SK-MEL-5 (cell line): ENCODE data around the gene DNAJA4. TPM values are rescaled to one million over a fixed set of nuclear protein-coding genes. Genes with fewer than 3 reads are reported as not detected.

ENCODE experiments used
- DNase-seq: peaks from one replicate; pipeline ENCODE4 v3.0.0-alpha.2; 2016; ENCODE audit warnings: low read depth, low spot score
- in situ Hi-C: cut with HindIII; loops from 2 replicates; pipeline ENCODE4 v1.10.0; 2016; ENCODE audit warnings: low sequenced_read_pairs, high pct_unique_total_duplicates, low pct_unique_long_range_greater_than_20kb
- small RNA-seq, 2 experiments: library from RNA; depleted of rRNA; stranded (forward); fragments of <200 nt; gene quantifications; one replicate each; pipeline ENCODE3, GENCODE V24; 2014
- total RNA-seq: library from RNA; depleted of rRNA; stranded (reverse); fragments of >200 nt; shearing (Covaris generic); gene quantifications from 2 replicates; pipeline ENCODE4 v1.2.3, GENCODE V29; 2014; rRNA removed

The DNAJA4 gene
- total RNA-seq, 1 experiment from 2014 or later, result 8.5 TPM

- no peak for DNase-seq
- in situ Hi-C loops, result no loop called here
Measured at GRCh38 chr15:78321041-78321570, 56.7 kb downstream of the DNAJA4 start.

GRCh38 chr15:78321786-78322185 is 57.4 kb downstream of the DNAJA4 start:
- in situ Hi-C loops, result no loop called here
- DNase-seq, result no peak

DNA sequence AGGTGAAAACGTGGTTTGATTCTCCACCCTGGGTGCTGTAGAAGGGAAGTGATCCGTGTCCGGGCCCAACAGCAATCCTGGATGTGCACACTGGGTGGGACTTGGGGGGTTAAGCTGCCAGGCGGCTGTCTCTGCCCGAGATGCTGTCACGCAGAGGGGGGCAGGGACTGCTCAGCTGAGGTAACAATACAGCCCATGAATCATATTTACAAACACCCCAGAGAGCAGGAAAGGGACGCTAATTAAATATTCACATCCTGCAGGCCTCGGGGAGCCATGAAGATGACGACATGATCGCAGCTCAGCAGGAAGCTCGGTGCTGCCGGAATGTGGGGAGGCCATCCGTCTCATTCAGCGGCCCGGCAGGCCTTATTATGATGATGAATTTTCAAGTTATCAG is 57.9 kb downstream of the DNAJA4 start:
- in situ Hi-C loops, result no loop called here
- DNase-seq, result no peak

DNA sequence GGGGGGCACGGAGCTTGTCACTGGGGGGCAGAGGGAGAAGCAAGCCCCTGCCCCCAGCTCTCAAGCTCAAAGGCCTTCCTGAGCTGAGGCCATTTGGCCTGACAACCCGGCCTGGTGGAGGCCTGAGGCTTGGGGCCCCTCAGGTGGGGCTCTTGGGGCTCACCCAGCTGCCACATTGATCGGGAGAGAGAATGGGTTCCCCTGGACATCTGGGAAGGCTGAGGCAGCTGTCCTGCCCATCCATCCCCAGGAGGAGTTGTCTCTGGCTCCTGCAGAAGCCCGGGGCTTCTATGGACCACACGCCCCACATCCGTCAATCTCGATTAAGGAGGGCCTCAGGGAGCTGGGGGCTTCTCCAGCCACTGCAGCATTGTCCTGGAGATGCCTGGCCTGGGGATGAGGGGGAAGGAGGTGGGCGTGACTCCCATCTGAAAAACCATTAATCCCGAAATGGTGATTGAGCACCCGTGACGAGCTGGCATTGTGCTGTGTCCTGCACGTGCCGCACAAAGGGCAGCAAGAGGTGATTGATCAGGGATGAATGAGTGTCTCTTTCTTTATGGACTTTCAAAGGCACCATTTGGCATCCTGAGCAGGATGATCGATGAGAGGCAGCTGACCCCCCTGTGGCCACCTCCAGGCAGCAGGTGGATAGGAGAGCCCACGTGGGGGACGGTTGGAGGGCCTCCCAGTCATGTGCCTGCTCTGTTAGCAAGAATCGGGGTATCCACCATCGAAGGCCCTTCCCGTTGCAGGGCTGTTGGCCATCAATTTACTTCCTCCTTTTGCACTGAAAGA is 58.6 kb downstream of the DNAJA4 start:
- in situ Hi-C loops, result no loop called here
- no peak for DNase-seq

DNA sequence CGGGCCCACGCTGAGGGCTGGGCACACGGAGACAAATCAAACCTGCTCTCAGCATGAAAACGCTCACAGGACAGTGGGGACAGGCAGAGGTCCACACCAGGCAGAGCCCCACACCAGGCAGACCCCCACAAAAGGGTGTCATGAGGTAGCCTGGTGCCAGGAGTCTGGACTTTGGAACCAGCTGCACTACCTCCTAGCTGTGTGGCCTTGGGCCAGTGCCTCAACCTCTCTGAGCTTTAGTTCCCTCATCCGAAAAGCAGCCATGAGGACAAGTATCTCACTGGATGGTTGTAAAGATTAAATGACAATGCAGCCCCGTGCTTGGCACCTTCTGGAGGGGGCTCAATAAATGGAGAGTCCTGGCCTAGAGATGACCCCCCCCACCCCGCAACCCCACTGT is 59.3 kb downstream of the DNAJA4 start:
- no peak for DNase-seq
- in situ Hi-C loops, result no loop called here

DNA sequence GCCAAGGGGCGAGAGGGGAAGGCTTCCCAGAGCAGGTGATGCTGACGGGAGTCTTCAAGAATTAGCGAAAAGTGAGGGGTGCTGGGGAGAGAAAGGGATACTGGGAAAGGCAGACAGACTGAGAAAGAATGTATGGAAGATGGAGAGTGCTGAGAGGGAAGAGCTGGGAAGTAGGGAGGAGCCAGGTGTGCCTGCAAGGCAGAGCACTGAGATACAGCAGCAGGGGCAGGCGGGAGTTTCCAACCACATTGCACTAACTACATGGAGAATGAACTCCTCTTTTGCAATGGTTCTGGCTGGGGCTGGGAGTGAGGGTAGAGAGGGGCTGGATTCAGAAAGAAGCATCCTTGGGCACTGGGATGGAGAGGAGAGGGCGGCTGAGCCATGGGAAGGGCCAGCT is 59.8 kb downstream of the DNAJA4 start:
- DNase-seq, result no peak

GRCh38 chr15:78325092-78325843 is 60.9 kb downstream of the DNAJA4 start:
- in situ Hi-C loops, result no loop called here
- no peak for DNase-seq

More for the DNA sequence above, 59.8 kb downstream of the DNAJA4 start:
- in situ Hi-C loops, result no loop called here

- in situ Hi-C loops, result no loop called here
- DNase-seq, result no peak
Measured at GRCh38 chr15:78327466-78327865, 63.1 kb downstream of the DNAJA4 start.

- in situ Hi-C loops, result no loop called here
- no peak for DNase-seq
Measured at GRCh38 chr15:78329625-78330024, 65.3 kb downstream of the DNAJA4 start.

Small RNAs within 50 kb of the gene (small RNA-seq; reads per million reads assigned to genes)
- 0 to 0.02 reads per million in 2 experiments for gene AC090607.5

Other genes starting within 250 kb of the DNAJA4 start
- gene TBC1D2B, start 186.9 kb upstream of the DNAJA4 start, total RNA-seq, result 15.6 and 16.8 TPM in 2 replicates
- gene SH2D7, start 172.0 kb upstream of the DNAJA4 start, total RNA-seq, result not detected in 2 replicates
- gene CIB2, start 133.1 kb upstream of the DNAJA4 start, total RNA-seq, result 15.4 and 15.9 TPM in 2 replicates
- 71.7 and 76.1 TPM in 2 replicates for gene IDH3A, start 115.2 kb upstream of the DNAJA4 start, total RNA-seq
- 2.4 and 5.5 TPM in 2 replicates for gene ACSBG1, start 30.0 kb upstream of the DNAJA4 start, total RNA-seq
- 327 and 343 TPM in 2 replicates for gene SKIC8, start 35.0 kb downstream of the DNAJA4 start, total RNA-seq
- gene CRABP1, start 75.8 kb downstream of the DNAJA4 start, total RNA-seq, result 0.51 TPM in 1 of 2 replicates, not detected in the other
- 21.8 and 30.4 TPM in 2 replicates for gene IREB2, start 173.7 kb downstream of the DNAJA4 start, total RNA-seq
- gene HYKK, start 243.0 kb downstream of the DNAJA4 start, total RNA-seq, result 4.8 and 6.6 TPM in 2 replicates